Measurements from ENCODE around the gene UBXN6.

DNA sequence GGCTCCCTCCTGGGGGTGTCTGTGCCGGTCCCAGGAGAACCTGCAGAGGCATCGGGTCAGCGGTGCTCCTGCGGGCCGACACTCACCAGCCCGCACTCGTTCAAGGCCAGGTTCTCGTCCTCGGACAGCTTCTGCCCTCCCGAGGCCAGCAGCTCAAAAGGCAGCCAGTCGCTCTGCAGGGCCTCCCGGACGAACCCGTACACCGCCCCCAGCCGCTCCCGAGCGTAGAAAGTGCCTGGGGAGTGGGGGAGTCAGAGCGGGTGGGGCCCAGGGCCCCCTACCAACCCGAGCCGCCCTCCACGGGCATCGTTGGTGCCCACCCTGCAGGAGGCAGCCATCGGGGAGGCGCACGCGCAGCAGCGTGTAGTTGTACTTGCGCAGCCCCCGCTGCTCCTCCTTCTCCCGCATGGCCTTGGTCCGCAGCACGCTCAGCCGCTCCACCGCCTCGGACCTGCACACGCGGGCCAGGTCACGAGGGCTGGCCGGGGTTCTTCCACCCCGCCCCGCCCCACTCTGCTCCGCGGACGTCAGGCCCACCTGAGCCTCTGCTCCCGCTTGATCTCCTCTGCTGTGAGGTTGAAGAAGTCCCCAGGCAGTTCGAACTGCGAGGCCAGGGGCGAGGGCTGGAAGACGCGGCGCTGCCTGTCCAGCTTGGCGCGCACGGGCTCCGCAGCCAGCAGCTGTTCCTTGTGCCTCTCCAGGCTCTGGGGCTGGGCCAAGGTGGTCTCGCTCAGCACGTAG is 11.5 kb downstream of the UBXN6 start:
- TF ChIP-seq, protein P1, sequence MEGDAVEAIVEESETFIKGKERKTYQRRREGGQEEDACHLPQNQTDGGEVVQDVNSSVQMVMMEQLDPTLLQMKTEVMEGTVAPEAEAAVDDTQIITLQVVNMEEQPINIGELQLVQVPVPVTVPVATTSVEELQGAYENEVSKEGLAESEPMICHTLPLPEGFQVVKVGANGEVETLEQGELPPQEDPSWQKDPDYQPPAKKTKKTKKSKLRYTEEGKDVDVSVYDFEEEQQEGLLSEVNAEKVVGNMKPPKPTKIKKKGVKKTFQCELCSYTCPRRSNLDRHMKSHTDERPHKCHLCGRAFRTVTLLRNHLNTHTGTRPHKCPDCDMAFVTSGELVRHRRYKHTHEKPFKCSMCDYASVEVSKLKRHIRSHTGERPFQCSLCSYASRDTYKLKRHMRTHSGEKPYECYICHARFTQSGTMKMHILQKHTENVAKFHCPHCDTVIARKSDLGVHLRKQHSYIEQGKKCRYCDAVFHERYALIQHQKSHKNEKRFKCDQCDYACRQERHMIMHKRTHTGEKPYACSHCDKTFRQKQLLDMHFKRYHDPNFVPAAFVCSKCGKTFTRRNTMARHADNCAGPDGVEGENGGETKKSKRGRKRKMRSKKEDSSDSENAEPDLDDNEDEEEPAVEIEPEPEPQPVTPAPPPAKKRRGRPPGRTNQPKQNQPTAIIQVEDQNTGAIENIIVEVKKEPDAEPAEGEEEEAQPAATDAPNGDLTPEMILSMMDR (IDR thresholded peaks at IDR 0.05): no peak
- TF ChIP-seq EP300 (IDR thresholded peaks at IDR 0.05; ENCODE audit: low read depth) (no peak), POLR2A (IDR thresholded peaks at IDR 0.05) (no peak)
